Neutrophil (primary cell): ENCODE data around the gene ABI1.

ENCODE experiments used
- H3K27ac ChIP-seq: fragments of 200-600 bp; sonication (generic); 2 replicates; pipeline ENCODE4 v1.5.1; 2016; ENCODE audit warnings: mild to moderate bottlenecking, moderate library complexity
- H3K27me3 ChIP-seq: fragments of 200-600 bp; sonication (generic); 2 replicates; pipeline ENCODE4 v1.6.0; 2016; ENCODE audit warnings: mild to moderate bottlenecking
- H3K36me3 ChIP-seq: fragments of 200-600 bp; sonication (generic); 2 replicates; pipeline ENCODE4 v1.5.1; 2017
- H3K4me1 ChIP-seq, 2 experiments: fragments of 200-600 bp in 1 of 2; sonication (generic) in 1 of 2; 1 replicate in 1 of 2; 2 replicates in 1 of 2; pipeline versions ENCODE4 v1.5.1 to v1.6.1; 2013 to 2016; ENCODE audit warnings: low read depth in 1 of 2, low read length in 1 of 2, mild to moderate bottlenecking in 1 of 2, moderate library complexity in 1 of 2; ENCODE audit not compliant: control insufficient read depth in 1 of 2, insufficient read depth in 1 of 2
- H3K4me3 ChIP-seq, 2 experiments: fragments of 200-600 bp in 1 of 2; sonication (generic) in 1 of 2; 1 replicate in 1 of 2; 2 replicates in 1 of 2; pipeline ENCODE4 v1.5.1; 2013 to 2016; ENCODE audit warnings: low read depth in 1 of 2, low read length in 1 of 2, mild to moderate bottlenecking in 1 of 2, moderate library complexity in 1 of 2
- H3K9me3 ChIP-seq: fragments of 200-600 bp; sonication (generic); 2 replicates; pipeline ENCODE4 v1.5.1; 2016
- CTCF ChIP-seq: fragments of 200-600 bp; sonication (generic); IDR thresholded peaks from 2 replicates; pipeline ENCODE4 v1.5.1; 2016; ENCODE audit warnings: antibody characterized with exemption

ABI1 gene

GRCh38 chr10:26737730-26738129 lies 123.0 kb downstream of the ABI1 start:
- H3K4me3 ChIP-seq, result no peak overlapping the region
- peaks cover 27% of the 10 kb centered on the region for H3K36me3 ChIP-seq
- peaks cover 0 to 4% of the 10 kb centered on the region in 2 experiments for H3K4me1 ChIP-seq
- no peaks in the 10 kb centered on the region for H3K27me3 ChIP-seq
- no peaks in the 10 kb centered on the region for H3K9me3 ChIP-seq
- TF ChIP-seq CTCF, result no peak
- peak overlapping the region; percentile 38 for H3K27ac ChIP-seq

- H3K27me3 ChIP-seq, result no peaks in the 10 kb centered on the region
- H3K27ac ChIP-seq, result no peak overlapping the region
- H3K4me1 ChIP-seq, result peaks cover 0 to 4% of the 10 kb centered on the region in 2 experiments
- no peaks in the 10 kb centered on the region for H3K9me3 ChIP-seq
- no peak overlapping the region for H3K4me3 ChIP-seq
- TF ChIP-seq CTCF, result no peak
- peaks cover 33% of the 10 kb centered on the region for H3K36me3 ChIP-seq
Measured at GRCh38 chr10:26735435-26735834, 125.3 kb downstream of the ABI1 start.

GRCh38 chr10:26733750-26734568 lies 126.8 kb downstream of the ABI1 start:
- no peak for TF ChIP-seq CTCF
- no peaks in the 10 kb centered on the region for H3K27me3 ChIP-seq
- no peaks in the 10 kb centered on the region for H3K9me3 ChIP-seq
- H3K4me1 ChIP-seq, result peaks cover 0 to 4% of the 10 kb centered on the region in 2 experiments
- peaks cover 33% of the 10 kb centered on the region for H3K36me3 ChIP-seq
- H3K4me3 ChIP-seq, result no peak overlapping the region
- no peak overlapping the region for H3K27ac ChIP-seq

GRCh38 chr10:26730552-26730951 lies 130.2 kb downstream of the ABI1 start:
- no peak overlapping the region for H3K4me3 ChIP-seq
- H3K4me1 ChIP-seq, result peaks cover 0 to 3% of the 10 kb centered on the region in 2 experiments
- H3K9me3 ChIP-seq, result no peaks in the 10 kb centered on the region
- H3K36me3 ChIP-seq, result peaks cover 30% of the 10 kb centered on the region
- TF ChIP-seq CTCF, result no peak
- no peaks in the 10 kb centered on the region for H3K27me3 ChIP-seq
- no peak overlapping the region for H3K27ac ChIP-seq

- Histone ChIP-seq H3K4me3 (no peak overlapping the region), H3K36me3 (peaks cover 31% of the 10 kb centered on the region), H3K4me1 (peaks cover 0 to 3% of the 10 kb centered on the region in 2 experiments), H3K27me3 (no peaks in the 10 kb centered on the region), H3K9me3 (no peaks in the 10 kb centered on the region), H3K27ac (no peak overlapping the region)
- TF ChIP-seq CTCF, result no peak
Measured at GRCh38 chr10:26729395-26729794, 131.4 kb downstream of the ABI1 start.
